DND-41 (cell line): ENCODE measurements around the gene TLR8.

Experiments used
- ATAC-seq: fragments of 200-7000 bp; cut with Tn5 transposase; 3 replicates; pipeline ENCODE4 v1.9.1; 2021; ENCODE audit warnings: low read depth; ENCODE audit not compliant: insufficient read depth
- DNase-seq: peaks from one replicate; pipeline ENCODE4 v3.0.0-alpha.2; 2020
- H2AFZ ChIP-seq: 2 replicates; pipeline ENCODE4 v1.6.0; 2012; ENCODE audit warnings: low read depth, low read length
- H3K27ac ChIP-seq: 2 replicates; pipeline ENCODE4 v1.5.1; 2012; ENCODE audit warnings: low read length, inconsistent platforms
- H3K27me3 ChIP-seq: fragments of 200-600 bp; sonication (generic); 2 replicates; pipeline ENCODE4 v1.6.0; 2012; ENCODE audit warnings: low read length, mild to moderate bottlenecking, inconsistent platforms; ENCODE audit not compliant: insufficient read depth, poor library complexity
- H3K36me3 ChIP-seq: 2 replicates; pipeline ENCODE4 v1.5.1; 2012; ENCODE audit warnings: low read length, inconsistent platforms; ENCODE audit not compliant: insufficient read depth
- H3K4me1 ChIP-seq: 2 replicates; pipeline ENCODE4 v1.5.1; 2012; ENCODE audit warnings: mild to moderate bottlenecking, low read length; ENCODE audit not compliant: insufficient read depth
- H3K4me2 ChIP-seq: 2 replicates; pipeline ENCODE4 v1.6.0; 2012; ENCODE audit warnings: mild to moderate bottlenecking, moderate library complexity, low read length, inconsistent platforms; ENCODE audit not compliant: insufficient read depth
- H3K4me3 ChIP-seq, 2 experiments: fragments of 200-600 bp in 1 of 2; shearing (Covaris generic) in 1 of 2; 2 replicates each; pipeline ENCODE4 v1.5.1; 2012 to 2016; ENCODE audit warnings: inconsistent platforms in 2 of 2, low read length in 2 of 2, mild to moderate bottlenecking in 2 of 2, low read depth in 1 of 2, moderate library complexity in 1 of 2
- H3K79me2 ChIP-seq: 2 replicates; pipeline ENCODE4 v1.6.0; 2012; ENCODE audit warnings: low read length, inconsistent platforms; ENCODE audit not compliant: insufficient read depth
- H3K9ac ChIP-seq: 2 replicates; pipeline ENCODE4 v1.6.0; 2012; ENCODE audit warnings: low read depth, mild to moderate bottlenecking, inconsistent platforms, low read length, moderate library complexity
- H3K9me3 ChIP-seq: 2 replicates; pipeline ENCODE4 v1.5.1; 2012; ENCODE audit warnings: low read length, moderate library complexity, mild to moderate bottlenecking, inconsistent platforms; ENCODE audit not compliant: insufficient read depth, severe bottlenecking
- H4K20me1 ChIP-seq: 2 replicates; pipeline ENCODE4 v1.6.0; 2012; ENCODE audit warnings: low read length; ENCODE audit not compliant: insufficient read depth
- CTCF ChIP-seq: IDR thresholded peaks from 2 replicates; pipeline ENCODE4 v1.5.1; 2012; ENCODE audit warnings: borderline replicate concordance, low read length, moderate library complexity, mild to moderate bottlenecking; ENCODE audit not compliant: poor library complexity, severe bottlenecking; ENCODE audit errors: extremely low read depth
- EZH2 ChIP-seq: IDR thresholded peaks from 3 replicates; pipeline ENCODE4 v1.6.1; 2012; ENCODE audit warnings: borderline replicate concordance, low read depth, mild to moderate bottlenecking, moderate library complexity, low read length, inconsistent platforms; ENCODE audit not compliant: severe bottlenecking

TLR8 gene

GRCh38 chrX:12965131-12965940, 58.9 kb downstream of the TLR8 start:
- Histone ChIP-seq H3K27me3 (no peaks in the 10 kb centered on the region), H3K4me1 (peaks cover 21% of the 10 kb centered on the region), H3K79me2 (peaks cover 14% of the 10 kb centered on the region), H2AFZ (no peak overlapping the region), H3K9me3 (no peaks in the 10 kb centered on the region), H3K4me3 (no peak overlapping the region), H4K20me1 (no peaks in the 10 kb centered on the region), H3K4me2 (no peak overlapping the region), H3K27ac (no peak overlapping the region; the same call in 1 of the 2 replicates), H3K9ac (no peak overlapping the region), H3K36me3 (no peaks in the 10 kb centered on the region)
- TF ChIP-seq CTCF = no peak
- TF ChIP-seq EZH2 = no peak
- ATAC-seq = no peak
- no peak for DNase-seq

- Histone ChIP-seq H3K4me3 (no peak overlapping the region), H3K36me3 (no peaks in the 10 kb centered on the region), H3K27ac (no peak overlapping the region), H3K9ac (no peak overlapping the region), H3K4me2 (no peak overlapping the region), H3K9me3 (no peaks in the 10 kb centered on the region), H3K4me1 (peaks cover 29% of the 10 kb centered on the region), H4K20me1 (no peaks in the 10 kb centered on the region), H3K27me3 (no peaks in the 10 kb centered on the region), H2AFZ (no peak overlapping the region), H3K79me2 (peaks cover 22% of the 10 kb centered on the region)
- ATAC-seq (no peak), DNase-seq (no peak)
- TF ChIP-seq CTCF (no peak), EZH2 (no peak)
Observed at GRCh38 chrX:12966151-12966550, 59.7 kb downstream of the TLR8 start.

- Histone ChIP-seq H3K4me3 (no peak overlapping the region), H4K20me1 (no peaks in the 10 kb centered on the region), H3K79me2 (peaks cover 39% of the 10 kb centered on the region), H3K4me1 (peaks cover 36% of the 10 kb centered on the region), H3K27ac (peak overlapping the region; percentile 44), H3K36me3 (no peaks in the 10 kb centered on the region; the same call in 1 of the 2 replicates), H3K4me2 (no peak overlapping the region), H3K9me3 (no peaks in the 10 kb centered on the region), H3K27me3 (no peaks in the 10 kb centered on the region), H3K9ac (no peak overlapping the region), H2AFZ (no peak overlapping the region)
- TF ChIP-seq EZH2 = no peak
- ATAC-seq = no peak
- no peak for DNase-seq
Observed at GRCh38 chrX:12967711-12968465, 61.5 kb downstream of the TLR8 start.

GRCh38 chrX:12970691-12971202, 64.3 kb downstream of the TLR8 start:
- Histone ChIP-seq H3K9ac (peak overlapping the region; percentile 98), H2AFZ (peak overlapping the region; percentile 14), H3K27me3 (no peaks in the 10 kb centered on the region), H4K20me1 (peaks cover 7% of the 10 kb centered on the region), H3K36me3 (peaks cover 8% of the 10 kb centered on the region), H3K4me1 (peaks cover 37% of the 10 kb centered on the region), H3K4me2 (peak overlapping the region; percentile 63), H3K27ac (peak overlapping the region; percentile 99), H3K9me3 (no peaks in the 10 kb centered on the region), H3K4me3 (peak overlapping the region; percentile 21 to 55), H3K79me2 (peaks cover 68% of the 10 kb centered on the region)
- DNase-seq = peak; percentile 75
- ATAC-seq = peak; percentile 44
- TF ChIP-seq EZH2 (no peak), CTCF (peak; percentile 78)
